LNCAP (cell line): ENCODE measurements around the gene COPZ1.

Experiments
- CTCF ChIP-seq: fragments of 450-650 bp; IDR thresholded peaks from 2 replicates; pipeline ENCODE4 v1.5.1; 2017; ENCODE audit warnings: mild to moderate bottlenecking

The COPZ1 gene

GRCh38 chr12:54373649-54374561 lies 49.0 kb downstream of the COPZ1 start:
- TF ChIP-seq CTCF: no peak

GRCh38 chr12:54374562-54375258 lies 49.8 kb downstream of the COPZ1 start:
- no peak for TF ChIP-seq CTCF

- TF ChIP-seq CTCF: no peak
These were observed 50.3 kb downstream of the COPZ1 start for GRCh38 chr12:54375259-54375579.

- TF ChIP-seq CTCF: no peak
These were observed 51.7 kb downstream of the COPZ1 start for GRCh38 chr12:54376596-54376995.

- no peak for TF ChIP-seq CTCF
These were observed 52.1 kb downstream of the COPZ1 start for GRCh38 chr12:54377007-54377406.

- no peak for TF ChIP-seq CTCF
These were observed 53.0 kb downstream of the COPZ1 start for GRCh38 chr12:54377797-54378515.

- TF ChIP-seq CTCF: no peak
These were observed 54.0 kb downstream of the COPZ1 start for GRCh38 chr12:54378796-54379397.
